Brain microvascular endothelial cell (primary cell): ENCODE results near the gene MYO1A.
A peak's percentile ranks its signal among the peaks of the same experiment; 100 is the strongest.
"Not testable (repeated sequence)": the region's sequence is repeated elsewhere in the genome, so short reads cannot be mapped to it uniquely, and the experiment has no call there.

Experiments used
- DNase-seq: peaks from one replicate; pipeline ENCODE4 v3.0.0-alpha.2; 2020
- H3K27ac ChIP-seq: fragments of 250-450 bp; sonication (Bioruptor Pico); 2 replicates; pipeline ENCODE4 v1.5.1; 2020; ENCODE audit warnings: mild to moderate bottlenecking, moderate library complexity
- H3K27me3 ChIP-seq: fragments of 250-450 bp; sonication (Bioruptor Pico); replicated peaks from 2 replicates; pipeline ENCODE4 v1.5.1; 2020; ENCODE audit warnings: mild to moderate bottlenecking
- H3K36me3 ChIP-seq: fragments of 250-450 bp; sonication (Bioruptor Pico); replicated peaks from 2 replicates; pipeline ENCODE4 v1.5.1; 2020; ENCODE audit warnings: mild to moderate bottlenecking
- H3K4me3 ChIP-seq: 2 replicates; pipeline ENCODE4 v1.5.1; 2011; ENCODE audit warnings: low read depth, mild to moderate bottlenecking, control low read depth, low read length, moderate library complexity
- CTCF ChIP-seq: IDR thresholded peaks from 2 replicates; pipeline ENCODE4 v1.5.1; 2011; ENCODE audit warnings: low read depth, mild to moderate bottlenecking, moderate library complexity, low read length, control low read depth, inconsistent platforms; ENCODE audit errors: missing control alignments
- in situ Hi-C: cut with HindIII; loops from 2 replicates; pipeline ENCODE4 v1.10.0; 2017; ENCODE audit warnings: low sequenced_read_pairs, low pct_ligation_motif_present

MYO1A gene

GRCh38 chr12:57018906-57019305 is 31.0 kb downstream of the MYO1A start:
- Histone ChIP-seq H3K4me3 (no peak overlapping the region), H3K27ac (no peak overlapping the region), H3K36me3 (no peaks in the 10 kb centered on the region), H3K27me3 (peaks cover 14% of the 10 kb centered on the region)
- in situ Hi-C loops: no loop called here
- no peak for TF ChIP-seq CTCF
- DNase-seq: no peak

- in situ Hi-C loops, DNase-seq, H3K4me3 ChIP-seq, H3K27ac ChIP-seq, H3K36me3 ChIP-seq: not testable (repeated sequence)
- H3K27me3 ChIP-seq: peaks cover 18% of the 10 kb centered on the region
Observed at GRCh38 chr12:57018353-57018752, 31.6 kb downstream of the MYO1A start.

- DNase-seq: no peak
- Histone ChIP-seq H3K27me3 (peaks cover 23% of the 10 kb centered on the region), H3K4me3 (no peak within 1 kb of the TSS), H3K27ac (no peak within 1 kb of the TSS), H3K36me3 (no peaks in the 10 kb centered on the region)
- no peak for TF ChIP-seq CTCF
- in situ Hi-C loops: no loop called here
Observed at GRCh38 chr12:57016348-57016747, 33.6 kb downstream of the MYO1A start, which contains the start of gene TAC3. TSS of gene TAC3 (minus strand) at chr12:57016529. CDS start at chr12:57015797, 732 bp downstream.

GRCh38 chr12:57012600-57013465 is 37.1 kb downstream of the MYO1A start:
- TF ChIP-seq CTCF: peak; percentile 20
- in situ Hi-C loops: no loop called here
- no peak for DNase-seq
- H3K4me3 ChIP-seq: no peak overlapping the region
- peaks cover 23% of the 10 kb centered on the region for H3K27me3 ChIP-seq
- H3K36me3 ChIP-seq: no peaks in the 10 kb centered on the region
- no peak overlapping the region for H3K27ac ChIP-seq

GRCh38 chr12:57011438-57012424 is 38.2 kb downstream of the MYO1A start:
- Histone ChIP-seq H3K27me3 (peaks cover 23% of the 10 kb centered on the region), H3K4me3 (no peak overlapping the region), H3K36me3 (no peaks in the 10 kb centered on the region), H3K27ac (no peak overlapping the region)
- TF ChIP-seq CTCF: no peak
- no peak for DNase-seq
- in situ Hi-C loops: no loop called here
